GM19035 (cell line): ENCODE results near the gene DRC1.
"Not testable (repeated sequence)": the region's sequence is repeated elsewhere in the genome, so short reads cannot be mapped to it uniquely, and the experiment has no call there.

ENCODE experiments used
- ATAC-seq: cut with Tn5 transposase; IDR thresholded peaks from one replicate; pipeline ENCODE4 v1.9.1; 2021; ENCODE audit not compliant: unreplicated experiment

DRC1 gene

DNA sequence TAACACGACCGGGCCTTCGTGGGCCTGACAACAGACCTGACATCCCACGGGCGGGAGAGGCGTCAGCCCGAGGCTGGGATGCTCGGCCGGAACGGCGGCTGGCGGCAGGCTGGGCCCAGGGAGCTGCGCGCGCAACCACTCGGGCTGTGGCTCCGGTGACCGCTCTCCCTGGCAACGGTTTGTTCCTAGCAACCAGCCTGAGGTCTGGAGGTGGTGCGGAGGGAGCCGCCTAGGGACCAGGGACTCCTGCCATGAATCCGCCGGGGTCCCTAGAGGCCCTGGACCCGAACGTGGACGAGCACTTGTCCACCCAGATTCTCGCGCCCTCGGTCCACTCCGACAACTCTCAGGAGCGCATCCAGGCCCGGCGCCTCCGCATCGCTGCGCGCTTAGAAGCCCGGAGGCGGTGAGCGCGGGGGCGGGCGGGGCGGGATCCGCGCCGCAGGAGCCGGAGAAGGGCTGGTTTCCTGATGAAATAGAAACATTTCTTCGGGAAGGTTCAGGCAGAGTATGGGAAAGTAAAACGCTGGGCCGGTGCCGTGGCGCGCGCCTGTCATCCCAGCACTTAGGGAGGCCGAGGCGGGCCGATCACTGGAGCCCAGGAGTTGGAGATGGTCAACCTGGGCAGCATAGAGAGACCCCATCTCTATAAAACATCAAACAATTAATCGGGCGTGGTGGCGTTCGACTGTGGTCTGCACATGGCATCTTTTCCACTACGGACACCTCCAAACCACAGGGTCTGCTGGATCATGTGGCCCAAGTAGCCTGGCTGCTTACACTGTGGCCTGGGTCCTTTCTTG is at the start of gene DRC1:
Gene DRC1, plus strand, starts transcription at position 182 of the 803 bp plus-strand sequence. Its CDS starts 70 bp downstream, at position 252.
- no peak for ATAC-seq

DNA sequence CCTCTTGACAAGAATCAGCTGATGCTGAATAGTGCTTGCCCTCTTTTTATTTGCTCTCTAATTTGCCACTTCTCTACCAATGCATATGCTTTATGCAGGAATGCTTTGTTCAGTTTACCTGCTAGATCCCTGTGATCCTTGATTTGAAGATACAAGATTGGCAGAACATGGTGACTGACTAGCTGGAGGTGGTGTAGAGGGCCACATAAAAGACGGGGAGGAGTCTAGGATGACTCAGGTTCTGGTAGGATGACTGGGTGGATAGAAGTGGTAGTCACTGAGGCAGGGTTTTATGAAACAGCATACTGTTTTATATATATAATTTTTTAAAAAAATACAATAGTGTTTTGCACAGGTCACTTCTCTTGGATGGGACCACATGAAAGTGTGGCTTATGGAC is 48.8 kb upstream of the DRC1 start:
- no peak for ATAC-seq

- ATAC-seq: not testable (repeated sequence)
Measured at GRCh38 chr2:26354469-26354868, 47.3 kb upstream of the DRC1 start.

DNA sequence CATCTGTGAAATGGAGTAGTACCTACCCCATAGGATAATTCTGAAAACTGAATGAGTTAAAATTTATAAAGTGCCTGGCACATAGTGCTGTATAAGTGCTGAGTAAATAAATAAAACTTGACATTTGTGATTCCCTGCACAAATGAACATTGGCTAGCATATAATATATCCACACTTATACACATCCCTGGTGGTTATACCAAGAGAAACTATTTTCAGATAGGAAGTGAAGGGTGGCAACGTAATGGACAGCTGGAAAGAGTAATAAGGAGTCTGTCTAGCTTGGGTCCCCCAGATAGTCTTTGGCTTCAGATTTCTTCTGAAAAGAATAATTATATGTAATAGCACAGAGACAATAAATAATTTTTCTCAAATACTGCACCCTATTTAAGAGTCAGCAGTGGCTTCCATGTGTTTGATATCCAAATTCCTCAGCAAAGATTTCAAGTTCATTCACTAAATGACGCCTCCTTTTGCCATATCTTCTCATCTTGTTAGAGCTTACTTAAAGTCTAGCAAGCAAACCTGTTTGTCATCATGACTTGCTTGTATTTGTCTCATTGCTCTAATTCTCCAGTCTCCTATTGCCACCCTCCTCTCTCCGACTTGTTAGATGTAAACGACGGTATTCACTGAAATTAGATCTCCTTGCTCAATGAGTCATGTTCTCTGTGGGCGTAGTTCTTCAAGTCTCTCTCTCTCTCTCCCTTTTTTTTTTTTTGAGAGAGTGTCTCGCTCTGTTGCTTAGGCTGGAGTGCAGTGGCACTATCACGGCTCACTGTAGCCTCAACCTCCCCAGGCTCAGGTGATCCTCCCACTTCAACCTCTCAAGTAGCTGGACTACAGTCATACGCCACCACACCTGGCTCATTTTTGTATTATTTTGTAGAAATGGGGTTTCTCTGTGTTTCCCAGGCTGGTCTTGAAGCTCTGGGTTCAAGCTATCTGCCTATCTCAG is 46.4 kb upstream of the DRC1 start:
- ATAC-seq: no peak

DNA sequence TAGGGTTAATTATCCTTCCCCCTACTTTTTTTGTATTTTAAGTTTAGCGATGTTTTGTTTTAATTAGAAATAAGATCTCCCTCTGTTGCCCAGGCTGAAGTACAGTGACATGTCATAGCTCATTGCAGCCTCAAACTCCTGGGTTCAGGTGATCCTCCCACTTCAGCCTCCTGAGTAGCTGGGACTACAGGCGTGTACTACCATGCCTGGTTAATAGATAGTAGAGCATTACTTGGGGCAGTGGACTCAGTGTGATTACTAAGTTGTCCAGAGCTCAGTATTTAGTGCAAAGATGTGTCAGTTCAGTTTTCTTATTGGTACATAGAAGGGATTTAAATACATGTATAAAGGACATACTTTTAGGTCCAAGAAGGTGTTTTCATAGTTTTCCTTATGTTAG is 45.6 kb upstream of the DRC1 start:
- no peak for ATAC-seq

GRCh38 chr2:26356771-26357170 is 44.9 kb upstream of the DRC1 start:
- no peak for ATAC-seq

- no peak for ATAC-seq
Measured at GRCh38 chr2:26359886-26360473, 41.7 kb upstream of the DRC1 start.

- ATAC-seq: no peak
Measured at GRCh38 chr2:26363323-26363722, 38.4 kb upstream of the DRC1 start.

- ATAC-seq: no peak
Measured at GRCh38 chr2:26363958-26364357, 37.8 kb upstream of the DRC1 start.

GRCh38 chr2:26364669-26365068 is 37.1 kb upstream of the DRC1 start:
- ATAC-seq: no peak

- ATAC-seq: no peak
Measured at GRCh38 chr2:26366957-26367356, 34.8 kb upstream of the DRC1 start.

DNA sequence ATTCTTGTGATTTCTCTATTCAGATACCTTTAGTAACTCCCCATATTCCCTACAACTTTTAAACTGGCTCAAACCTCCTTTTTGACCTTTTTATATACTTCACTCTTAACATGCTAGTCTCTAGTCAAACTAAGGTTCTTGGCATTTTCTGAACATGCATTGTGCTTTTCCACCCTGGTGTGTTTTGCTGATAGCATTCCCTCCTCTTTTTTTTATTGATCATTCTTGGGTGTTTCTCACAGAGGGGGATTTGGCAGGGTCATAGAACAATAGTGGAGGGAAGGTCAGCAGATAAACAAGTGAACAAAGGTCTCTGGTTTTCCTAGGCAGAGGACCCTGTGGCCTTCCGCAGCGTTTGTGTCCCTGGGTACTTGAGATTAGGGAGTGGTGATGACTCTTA is 32.1 kb upstream of the DRC1 start:
- not testable (repeated sequence) for ATAC-seq

DNA sequence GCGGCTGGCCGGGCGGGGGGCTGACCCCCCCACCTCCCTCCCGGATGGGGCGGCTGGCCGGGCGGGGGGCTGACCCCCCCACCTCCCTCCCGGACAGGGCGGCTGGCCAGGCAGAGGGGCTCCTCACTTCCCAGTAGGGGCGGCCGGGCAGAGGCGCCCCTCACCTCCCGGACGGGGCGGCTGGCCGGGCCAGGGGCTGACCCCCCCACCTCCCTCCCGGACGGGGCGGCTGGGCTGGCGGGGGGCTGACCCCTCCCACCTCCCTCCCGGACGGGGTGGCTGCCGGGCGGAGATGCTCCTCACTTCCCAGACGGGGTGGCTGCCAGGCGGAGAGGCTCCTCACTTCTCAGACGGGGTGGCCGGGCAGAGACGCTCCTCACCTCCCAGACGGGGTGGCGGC is 30.8 kb upstream of the DRC1 start:
- ATAC-seq: not testable (repeated sequence)

- no peak for ATAC-seq
Measured at GRCh38 chr2:26376799-26377198, 24.9 kb upstream of the DRC1 start.

- no peak for ATAC-seq
Measured at GRCh38 chr2:26380281-26380680, 21.4 kb upstream of the DRC1 start.

- ATAC-seq: no peak
Measured at GRCh38 chr2:26382564-26382963, 19.2 kb upstream of the DRC1 start.

DNA sequence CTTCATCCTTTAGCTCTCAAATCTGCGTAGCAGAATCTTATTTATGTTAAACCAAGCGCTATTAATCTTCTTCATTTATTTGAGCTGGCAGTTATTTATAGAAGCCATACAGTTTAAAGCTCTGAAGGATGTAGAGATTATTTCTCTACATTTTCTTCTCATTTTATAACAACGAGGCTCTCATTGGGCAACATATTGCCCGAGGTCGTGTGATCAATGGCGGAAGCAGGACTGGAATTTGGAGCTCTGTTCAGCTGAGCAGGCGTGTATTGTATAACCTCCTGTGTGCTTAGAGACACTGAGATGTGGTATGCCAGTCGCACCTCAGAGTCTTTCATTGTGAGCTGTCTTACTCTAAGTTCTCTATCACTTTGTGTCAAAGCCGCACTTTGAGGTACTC is 17.5 kb upstream of the DRC1 start:
- ATAC-seq: no peak

GRCh38 chr2:26384597-26384996 is 17.1 kb upstream of the DRC1 start:
- no peak for ATAC-seq

DNA sequence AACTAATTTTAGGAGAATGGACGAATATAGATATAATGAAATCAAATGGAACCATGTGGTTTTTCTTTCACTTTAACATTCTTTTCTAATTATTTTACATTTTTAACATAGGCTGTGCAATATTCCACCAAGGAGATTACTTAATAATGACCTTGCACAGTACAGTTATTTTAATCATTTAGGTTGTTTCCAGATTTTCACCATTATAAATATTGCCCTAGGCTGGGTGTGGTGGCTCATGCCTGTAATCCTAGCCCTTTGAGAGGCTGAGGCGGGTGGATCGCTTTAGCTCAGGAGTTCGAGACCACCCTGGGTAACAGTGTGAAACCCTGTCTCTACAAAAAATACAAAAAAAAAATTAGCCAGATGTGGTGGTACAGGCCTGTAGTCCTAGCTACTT is 14.5 kb upstream of the DRC1 start:
- ATAC-seq: no peak

GRCh38 chr2:26394694-26395093 is 7.0 kb upstream of the DRC1 start:
- no peak for ATAC-seq

- no peak for ATAC-seq
Measured at GRCh38 chr2:26395394-26395793, 6.3 kb upstream of the DRC1 start.
